Measurements from ENCODE around the gene PROCA1. TPM values are rescaled to one million over a fixed set of nuclear protein-coding genes. Genes with fewer than 3 reads are reported as not detected.

PROCA1 gene
- total and polyA plus RNA-seq, 9 of the 15 experiments (the other 6 are each of a cell fraction or from before 2014, with no cell fraction given), result 0.78 to 16.2 (median 5.6) TPM

DNA sequence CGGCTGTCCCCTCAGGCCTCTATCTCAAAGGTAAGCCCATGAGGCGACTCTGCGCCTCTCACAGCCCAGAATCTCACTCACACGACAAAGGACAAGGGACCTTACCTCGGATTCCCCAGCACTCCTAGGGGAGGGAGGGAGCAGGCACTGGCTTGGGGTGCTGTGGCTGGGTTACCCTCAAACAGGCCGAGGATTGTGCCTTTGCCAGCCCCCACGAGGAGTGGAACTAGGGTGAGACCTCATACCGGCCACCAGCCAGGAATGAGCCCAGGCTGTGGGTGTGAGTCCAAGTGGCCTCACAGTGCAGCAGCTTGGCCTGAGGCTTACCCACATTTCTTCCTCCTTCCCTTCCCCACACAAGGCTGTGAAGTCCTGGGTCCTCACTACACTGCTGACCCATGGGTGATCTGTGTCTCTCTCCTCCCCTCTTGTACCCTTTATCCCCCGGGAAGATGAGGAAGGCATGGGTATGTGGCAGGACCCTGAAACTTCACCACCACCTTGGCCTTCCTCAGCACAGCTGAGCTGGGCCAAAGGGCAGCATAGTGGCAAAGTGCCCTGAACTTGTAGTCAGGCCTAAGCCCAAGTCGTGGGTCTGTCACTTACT is 5.9 kb downstream of the PROCA1 start:
- Histone ChIP-seq H3K4me3 (no peak overlapping the region), H3K9ac (ENCODE audit: insufficient read depth in 1 of 2, low read depth in 2 of 2, low read length in 2 of 2) (peak overlapping the region in 1 of 2 experiments; percentile 65; a peak in 2 of 4 replicates), H4K20me1 (replicated peaks; ENCODE audit: control insufficient read depth, insufficient read depth, low read length) (no peaks in the 10 kb centered on the region; the same call in 1 of the 2 replicates), H3K36me3 (ENCODE audit: control insufficient read depth, insufficient read depth, low read length) (peaks cover 44% of the 10 kb centered on the region; the same call in 2 of the 3 replicates), H3K79me2 (ENCODE audit: control insufficient read depth, insufficient read depth, low read length) (peaks cover 9% of the 10 kb centered on the region), H3K27ac (ENCODE audit: extremely low read depth, low read depth, low read length) (no peak overlapping the region), H3K27me3 (ENCODE audit: control insufficient read depth in 2 of 2, insufficient read depth in 2 of 2, low read length in 2 of 2) (no peaks in the 10 kb centered on the region), H3K4me2 (ENCODE audit: insufficient read depth, low read length) (no peak overlapping the region), H2AFZ (ENCODE audit: low read depth, low read length) (no peak overlapping the region), H3K9me3 (replicated peaks; ENCODE audit: control insufficient read depth, insufficient read depth, low read depth, low read length) (0 out of 2 replicates have a peak, but pooled peaks cover 2% of the 10 kb centered on the region), H3K9me1 (ENCODE audit: control insufficient read depth, insufficient read depth, low read length) (no peaks in the 10 kb centered on the region), H3K4me1 (replicated peaks in 1 of 2; ENCODE audit: control insufficient read depth in 2 of 2, insufficient read depth in 2 of 2, low read length in 2 of 2) (peaks cover 7 to 18% of the 10 kb centered on the region in 2 experiments; a peak in 4 of 5 replicates)
- CTCF ChIA-PET (ENCODE audit: low intra/inter-chr PET ratio), result no interaction called here
- ATAC-seq (no peak), FAIRE-seq (no peak), DNase-seq (ENCODE audit: extremely low read depth in 1 of 4, low spot score in 3 of 4) (no peak)
- TF ChIP-seq MXI1 (IDR thresholded peaks at IDR 0.05; ENCODE audit: low read depth, low read length) (no peak), POLR2G (IDR thresholded peaks at IDR 0.05; ENCODE audit: low read depth, low read length) (peak; percentile 29; the same call in 1 of the 2 replicates)
- in situ Hi-C loops (cut with MboI) (no loop called here), intact Hi-C loops (cut with micrococcal nuclease) (no loop called here)
- 85% methylated on average over 10 of the region's 10 CpGs for WGBS (ENCODE audit: insufficient coverage, low coverage, missing lambda C conversion rate)
- POLR2A ChIA-PET, result interaction anchor here (0.9 to 8.7 kb wide), 7 partner anchors 12 to 66 kb away, joined by 3 to 133 read pairs (median 4); partner anchors contain the start of genes BLTP2 and RPL23A
- BruUV-seq (replicated peaks), result no TSS peak

DNA sequence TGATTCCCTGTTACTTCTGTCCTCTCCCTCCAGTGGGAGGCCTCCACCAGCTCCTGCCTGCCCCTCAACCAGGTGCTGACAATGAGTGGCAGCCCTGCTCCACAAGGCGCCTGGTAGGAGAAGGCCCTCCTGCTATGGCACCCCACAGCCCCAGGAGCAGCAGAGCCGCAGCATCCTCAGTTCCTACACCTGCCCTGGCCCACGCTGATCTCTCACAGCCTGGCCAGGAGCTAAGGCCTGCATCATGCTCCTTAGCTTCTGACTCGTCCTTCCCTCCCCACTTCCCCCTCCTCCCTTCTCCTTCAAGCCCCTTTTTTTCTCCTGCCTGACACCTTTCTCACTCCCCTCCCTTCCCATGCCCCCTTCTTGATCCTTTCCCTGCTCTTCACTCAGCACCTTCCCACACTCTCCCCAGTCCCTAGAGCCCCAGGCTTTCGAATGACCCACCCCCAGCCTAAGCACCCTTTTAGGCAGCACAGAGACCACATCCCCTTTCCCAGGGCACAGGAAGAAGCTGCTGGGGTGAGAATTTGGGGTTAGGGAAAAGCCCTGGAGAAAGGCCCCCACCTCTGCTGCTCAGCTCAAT is 6.5 kb downstream of the PROCA1 start:
- ATAC-seq, result no peak; the same call in 2 of the 3 replicates
- no peak overlapping the region for H3K4me2 ChIP-seq (ENCODE audit: insufficient read depth, low read length)
- H3K27me3 ChIP-seq (ENCODE audit: control insufficient read depth in 2 of 2, insufficient read depth in 2 of 2, low read length in 2 of 2), result no peaks in the 10 kb centered on the region
- H4K20me1 ChIP-seq (replicated peaks; ENCODE audit: control insufficient read depth, insufficient read depth, low read length), result no peaks in the 10 kb centered on the region; the same call in 1 of the 2 replicates
- no peak for FAIRE-seq
- no TSS peak for BruUV-seq (replicated peaks)
- DNase-seq (ENCODE audit: extremely low read depth in 1 of 4, low spot score in 3 of 4), result peak in 1 of 4 experiments; percentile 13
- H3K4me3 ChIP-seq, result no peak overlapping the region
- ChIA-PET CTCF (ENCODE audit: low intra/inter-chr PET ratio) (no interaction called here), POLR2A (interaction anchor here (0.6 to 4.0 kb wide), 8 partner anchors 11 to 67 kb away, joined by 3 to 27 read pairs (median 4); partner anchors contain the start of genes RPL23A, SDF2 and SUPT6H)
- in situ Hi-C loops (cut with MboI) (no loop called here), intact Hi-C loops (cut with micrococcal nuclease) (no loop called here)
- peaks cover 7 to 18% of the 10 kb centered on the region in 2 experiments; a peak in 4 of 5 replicates for H3K4me1 ChIP-seq (replicated peaks in 1 of 2; ENCODE audit: control insufficient read depth in 2 of 2, insufficient read depth in 2 of 2, low read length in 2 of 2)
- H3K36me3 ChIP-seq (ENCODE audit: control insufficient read depth, insufficient read depth, low read length), result peaks cover 51% of the 10 kb centered on the region; the same call in 2 of the 3 replicates
- H2AFZ ChIP-seq (ENCODE audit: low read depth, low read length), result no peak overlapping the region
- no peaks in the 10 kb centered on the region for H3K9me1 ChIP-seq (ENCODE audit: control insufficient read depth, insufficient read depth, low read length)
- H3K9me3 ChIP-seq (replicated peaks; ENCODE audit: control insufficient read depth, insufficient read depth, low read depth, low read length), result 0 out of 2 replicates have a peak, but pooled peaks cover 2% of the 10 kb centered on the region
- H3K27ac ChIP-seq (ENCODE audit: extremely low read depth, low read depth, low read length), result no peak overlapping the region
- 73% methylated on average over 5 of the region's 5 CpGs for WGBS (ENCODE audit: insufficient coverage, low coverage, missing lambda C conversion rate)
- H3K9ac ChIP-seq (ENCODE audit: insufficient read depth in 1 of 2, low read depth in 2 of 2, low read length in 2 of 2), result peak overlapping the region in 1 of 2 experiments; percentile 72; a peak in 2 of 4 replicates
- peaks cover 5% of the 10 kb centered on the region; the same call in 2 of the 3 replicates for H3K79me2 ChIP-seq (ENCODE audit: control insufficient read depth, insufficient read depth, low read length)
- no peak for TF ChIP-seq RBM22 (IDR thresholded peaks at IDR 0.05; ENCODE audit: low read depth, low read length, poor library complexity, severe bottlenecking)
- peak; percentile 50; the same call in 1 of the 2 replicates for TF ChIP-seq POLR2A (conservative IDR thresholded peaks at IDR 0.05)
- TF ChIP-seq, protein P1, sequence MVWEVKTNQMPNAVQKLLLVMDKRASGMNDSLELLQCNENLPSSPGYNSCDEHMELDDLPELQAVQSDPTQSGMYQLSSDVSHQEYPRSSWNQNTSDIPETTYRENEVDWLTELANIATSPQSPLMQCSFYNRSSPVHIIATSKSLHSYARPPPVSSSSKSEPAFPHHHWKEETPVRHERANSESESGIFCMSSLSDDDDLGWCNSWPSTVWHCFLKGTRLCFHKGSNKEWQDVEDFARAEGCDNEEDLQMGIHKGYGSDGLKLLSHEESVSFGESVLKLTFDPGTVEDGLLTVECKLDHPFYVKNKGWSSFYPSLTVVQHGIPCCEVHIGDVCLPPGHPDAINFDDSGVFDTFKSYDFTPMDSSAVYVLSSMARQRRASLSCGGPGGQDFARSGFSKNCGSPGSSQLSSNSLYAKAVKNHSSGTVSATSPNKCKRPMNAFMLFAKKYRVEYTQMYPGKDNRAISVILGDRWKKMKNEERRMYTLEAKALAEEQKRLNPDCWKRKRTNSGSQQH (CRISPR knock-in tag; IDR thresholded peaks at IDR 0.05), result 0 out of 2 replicates have a peak, but pooled peaks have one; percentile 51
- TF ChIP-seq ZNF311 (CRISPR knock-in tag; IDR thresholded peaks at IDR 0.05), result no peak
- TF ChIP-seq SUPT5H (IDR thresholded peaks at IDR 0.05), result peak; percentile 56; the same call in 1 of the 2 replicates
- TF ChIP-seq ESRRA (IDR thresholded peaks at IDR 0.05; ENCODE audit: borderline replicate concordance, low read depth), result no peak
- TF ChIP-seq ARNT (IDR thresholded peaks at IDR 0.05), result no peak
- TF ChIP-seq, protein P2, sequence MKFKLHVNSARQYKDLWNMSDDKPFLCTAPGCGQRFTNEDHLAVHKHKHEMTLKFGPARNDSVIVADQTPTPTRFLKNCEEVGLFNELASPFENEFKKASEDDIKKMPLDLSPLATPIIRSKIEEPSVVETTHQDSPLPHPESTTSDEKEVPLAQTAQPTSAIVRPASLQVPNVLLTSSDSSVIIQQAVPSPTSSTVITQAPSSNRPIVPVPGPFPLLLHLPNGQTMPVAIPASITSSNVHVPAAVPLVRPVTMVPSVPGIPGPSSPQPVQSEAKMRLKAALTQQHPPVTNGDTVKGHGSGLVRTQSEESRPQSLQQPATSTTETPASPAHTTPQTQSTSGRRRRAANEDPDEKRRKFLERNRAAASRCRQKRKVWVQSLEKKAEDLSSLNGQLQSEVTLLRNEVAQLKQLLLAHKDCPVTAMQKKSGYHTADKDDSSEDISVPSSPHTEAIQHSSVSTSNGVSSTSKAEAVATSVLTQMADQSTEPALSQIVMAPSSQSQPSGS (CRISPR knock-in tag; IDR thresholded peaks at IDR 0.05), result no peak
- no peak for TF ChIP-seq ZNF445 (CRISPR knock-in tag; IDR thresholded peaks at IDR 0.05; ENCODE audit: low read depth)
- no peak for TF ChIP-seq PHF20 (IDR thresholded peaks at IDR 0.05; ENCODE audit: partially characterized antibody)
- peak; percentile 43 for TF ChIP-seq POLR2G (IDR thresholded peaks at IDR 0.05; ENCODE audit: low read depth, low read length)
